Trophoblast cell (in vitro differentiated cells and primary cell): ENCODE data around the gene WT1.

ENCODE experiments used
- DNase-seq, 2 donors: peaks; one replicate each; pipeline ENCODE4 v3.0.0-alpha.2; 2016
- H2AFZ ChIP-seq: 2 replicates; pipeline ENCODE4 v1.6.1; 2013; ENCODE audit warnings: low read length, moderate library complexity, mild to moderate bottlenecking; ENCODE audit not compliant: insufficient read depth, poor library complexity
- H2AK5ac ChIP-seq: 2 replicates; pipeline ENCODE4 v1.6.1; 2013; ENCODE audit warnings: mild to moderate bottlenecking, low read length
- H2BK120ac ChIP-seq: 2 replicates; pipeline ENCODE4 v1.6.1; 2013; ENCODE audit warnings: low read length, mild to moderate bottlenecking, moderate library complexity; ENCODE audit not compliant: insufficient read depth, poor library complexity
- H2BK12ac ChIP-seq: 2 replicates; pipeline ENCODE4 v1.6.1; 2013; ENCODE audit warnings: mild to moderate bottlenecking, low read length, moderate library complexity
- H2BK5ac ChIP-seq: 2 replicates; pipeline ENCODE4 v1.6.1; 2013; ENCODE audit warnings: low read length, low read depth, moderate library complexity, mild to moderate bottlenecking; ENCODE audit not compliant: poor library complexity
- H3K14ac ChIP-seq: 2 replicates; pipeline ENCODE4 v1.6.1; 2013; ENCODE audit warnings: mild to moderate bottlenecking, low read length
- H3K18ac ChIP-seq: 2 replicates; pipeline ENCODE4 v1.6.1; 2013; ENCODE audit warnings: mild to moderate bottlenecking, low read length
- H3K23ac ChIP-seq: 2 replicates; pipeline ENCODE4 v1.6.1; 2013; ENCODE audit warnings: low read length
- H3K27ac ChIP-seq: 2 replicates; pipeline ENCODE4 v1.5.1; 2013; ENCODE audit warnings: low read depth, mild to moderate bottlenecking, inconsistent platforms, low read length, moderate library complexity
- H3K27me3 ChIP-seq: 2 replicates; pipeline ENCODE4 v1.6.1; 2013; ENCODE audit warnings: inconsistent platforms, mild to moderate bottlenecking, low read length, moderate library complexity; ENCODE audit not compliant: insufficient read depth
- H3K36me3 ChIP-seq, 2 experiments: 1 replicate in 1 of 2; 2 replicates in 1 of 2; pipeline ENCODE4 v1.6.1; 2013; ENCODE audit warnings: low read length in 2 of 2, mild to moderate bottlenecking in 2 of 2, moderate library complexity in 1 of 2; ENCODE audit not compliant: insufficient read depth in 2 of 2, control insufficient read depth in 1 of 2
- H3K4ac ChIP-seq: 2 replicates; pipeline ENCODE4 v1.6.1; 2013; ENCODE audit warnings: low read depth, mild to moderate bottlenecking, low read length, moderate library complexity
- H3K4me1 ChIP-seq, 2 experiments: 1 replicate in 1 of 2; 2 replicates in 1 of 2; pipeline ENCODE4 v1.6.1; 2013; ENCODE audit warnings: low read length in 2 of 2, mild to moderate bottlenecking in 2 of 2, moderate library complexity in 1 of 2; ENCODE audit not compliant: insufficient read depth in 2 of 2, control insufficient read depth in 1 of 2
- H3K4me2 ChIP-seq: 2 replicates; pipeline ENCODE4 v1.6.1; 2013; ENCODE audit warnings: inconsistent platforms, mild to moderate bottlenecking, low read length, moderate library complexity
- H3K4me3 ChIP-seq: 2 replicates; pipeline ENCODE4 v1.5.1; 2013; ENCODE audit warnings: mild to moderate bottlenecking, low read depth, low read length, inconsistent platforms
- H3K79me1 ChIP-seq: one replicate; pipeline ENCODE4 v1.6.1; 2013; ENCODE audit warnings: low read length
- H3K79me2 ChIP-seq: 2 replicates; pipeline ENCODE4 v1.6.1; 2013; ENCODE audit warnings: low read length, mild to moderate bottlenecking; ENCODE audit not compliant: control insufficient read depth, insufficient read depth, poor library complexity
- H3K9ac ChIP-seq: 2 replicates; pipeline ENCODE4 v1.6.1; 2013; ENCODE audit warnings: mild to moderate bottlenecking, low read length
- H3K9me3 ChIP-seq: 2 replicates; pipeline ENCODE4 v1.6.1; 2013; ENCODE audit warnings: low read depth, mild to moderate bottlenecking, control low read depth, inconsistent platforms, low read length; ENCODE audit not compliant: insufficient read depth
- H4K12ac ChIP-seq: 2 replicates; pipeline ENCODE4 v1.6.1; 2013; ENCODE audit warnings: low read depth, mild to moderate bottlenecking, low read length, moderate library complexity
- H4K8ac ChIP-seq: 2 replicates; pipeline ENCODE4 v1.6.1; 2013; ENCODE audit warnings: low read depth, mild to moderate bottlenecking, low read length, moderate library complexity
- H4K91ac ChIP-seq: one replicate; pipeline ENCODE4 v1.6.1; 2013; ENCODE audit warnings: low read depth, mild to moderate bottlenecking, low read length, moderate library complexity
- WGBS: extraction: QIAGEN DNeasy Blood & Tissue Kit; methylation state at CpG from one replicate; pipeline ENCODE4 v1.1.7; 2013; ENCODE audit warnings: missing lambda C conversion rate; ENCODE audit not compliant: insufficient read length, insufficient coverage; ENCODE audit errors: extremely low coverage; 5-methylcytosine and 5-hydroxymethylcytosine counted together

WT1 gene

DNA sequence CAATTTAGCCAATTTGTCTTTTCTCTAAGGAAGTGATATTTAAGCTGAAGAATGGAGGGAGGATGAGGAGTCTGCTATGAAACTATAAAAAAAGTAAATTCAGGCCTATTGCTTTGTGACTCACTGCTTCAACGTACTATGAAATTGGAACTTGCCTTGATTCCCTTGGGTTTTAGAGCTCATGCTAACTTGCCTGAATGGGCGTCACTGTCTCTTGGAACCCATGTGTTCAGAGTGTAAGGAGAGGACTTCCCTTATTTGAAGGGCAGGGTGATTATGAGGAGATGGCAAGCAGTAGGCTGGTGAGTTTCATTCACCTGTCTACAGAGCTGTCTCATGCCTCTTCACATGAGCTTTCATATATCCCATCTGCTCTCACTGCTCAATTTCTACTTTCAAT is 28.7 kb upstream of the WT1 start:
- H2BK120ac ChIP-seq = no peak overlapping the region
- WGBS = no CpG with 5 or more reads among the region's 2 CpGs
- no peak overlapping the region for H4K91ac ChIP-seq
- no peaks in the 10 kb centered on the region for H3K36me3 ChIP-seq
- H3K14ac ChIP-seq = no peak overlapping the region
- no peak overlapping the region for H3K4ac ChIP-seq
- no peak overlapping the region for H4K8ac ChIP-seq
- no peak overlapping the region for H2AFZ ChIP-seq
- H3K27ac ChIP-seq = no peak overlapping the region
- no peak for DNase-seq
- no peak overlapping the region for H3K4me3 ChIP-seq
- H3K27me3 ChIP-seq = no peaks in the 10 kb centered on the region
- no peaks in the 10 kb centered on the region for H3K79me2 ChIP-seq
- no peaks in the 10 kb centered on the region for H3K79me1 ChIP-seq
- H3K4me1 ChIP-seq = no peaks in the 10 kb centered on the region
- no peak overlapping the region for H2BK5ac ChIP-seq
- H4K12ac ChIP-seq = no peak overlapping the region
- no peak overlapping the region for H2AK5ac ChIP-seq
- no peak overlapping the region for H3K4me2 ChIP-seq
- peaks cover 2% of the 10 kb centered on the region for H3K9me3 ChIP-seq
- H3K9ac ChIP-seq = no peak overlapping the region
- no peak overlapping the region for H3K23ac ChIP-seq
- H2BK12ac ChIP-seq = no peak overlapping the region
- H3K18ac ChIP-seq = no peak overlapping the region

DNA sequence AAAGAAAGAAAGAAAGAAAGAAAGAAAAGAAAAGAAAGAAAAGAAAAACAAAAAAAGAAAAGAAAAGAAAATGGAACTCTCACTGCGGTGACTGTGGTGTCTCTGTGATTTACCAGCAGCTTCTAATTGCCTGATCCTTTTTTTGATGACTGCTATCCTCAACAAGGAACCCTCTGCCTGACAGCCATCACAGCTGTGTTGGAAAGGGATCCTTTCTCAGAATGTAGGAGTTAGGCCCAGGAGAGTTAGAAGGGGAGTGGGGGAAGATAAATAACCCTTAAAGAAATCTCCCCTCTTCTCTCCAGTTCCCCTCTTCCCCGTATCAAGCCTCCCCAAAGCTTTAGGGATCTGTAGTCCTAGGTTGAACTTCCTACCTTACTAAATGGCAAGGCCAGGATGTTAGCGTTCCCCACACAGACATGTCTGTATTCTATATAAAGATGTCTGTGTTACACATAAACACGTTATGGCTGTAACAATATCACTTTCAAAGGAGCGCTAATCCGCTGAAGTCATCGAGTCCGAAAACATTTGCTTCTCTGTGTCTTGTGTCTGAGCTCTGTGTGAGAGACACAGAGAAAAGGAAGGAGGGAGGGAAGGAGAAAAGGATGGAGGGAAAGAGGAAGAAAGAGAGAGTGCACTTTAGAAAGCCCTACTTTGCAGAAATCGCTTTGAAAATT is 26.8 kb upstream of the WT1 start:
- Histone ChIP-seq H2BK120ac (no peak overlapping the region), H4K8ac (no peak overlapping the region), H2BK12ac (no peak overlapping the region), H4K91ac (no peak overlapping the region), H2AK5ac (no peak overlapping the region), H4K12ac (no peak overlapping the region), H3K27me3 (no peaks in the 10 kb centered on the region), H3K27ac (no peak overlapping the region), H3K4me1 (no peaks in the 10 kb centered on the region), H3K79me2 (no peaks in the 10 kb centered on the region), H3K14ac (no peak overlapping the region), H3K36me3 (no peaks in the 10 kb centered on the region), H2AFZ (no peak overlapping the region), H3K9ac (no peak overlapping the region), H3K18ac (no peak overlapping the region), H3K4me2 (no peak overlapping the region), H3K79me1 (no peaks in the 10 kb centered on the region), H2BK5ac (no peak overlapping the region), H3K4me3 (no peak overlapping the region), H3K23ac (no peak overlapping the region), H3K9me3 (peaks cover 2% of the 10 kb centered on the region), H3K4ac (no peak overlapping the region)
- DNase-seq = no peak
- WGBS = no CpG with 5 or more reads among the region's 9 CpGs

DNA sequence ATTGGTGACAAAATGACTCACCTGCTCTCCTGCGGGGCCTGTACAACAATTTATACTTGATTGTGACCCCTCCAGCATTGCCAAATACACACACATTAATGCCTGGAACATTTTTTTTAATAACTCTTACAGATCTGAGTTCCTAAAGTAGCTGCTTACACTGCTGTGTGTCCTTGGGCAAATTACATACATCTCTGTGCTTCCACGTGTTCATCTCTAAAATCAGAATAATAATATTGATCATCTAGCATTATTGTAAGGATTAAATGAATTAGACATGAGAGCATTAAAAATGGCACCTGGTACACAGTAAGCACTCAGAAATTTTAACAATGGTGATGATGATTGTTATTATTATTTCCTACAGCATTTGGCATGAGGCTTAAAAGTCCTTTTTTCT is 21.5 kb upstream of the WT1 start:
- Histone ChIP-seq H3K27me3 (no peaks in the 10 kb centered on the region), H3K9me3 (peaks cover 2% of the 10 kb centered on the region), H4K12ac (no peak overlapping the region), H3K27ac (no peak overlapping the region), H3K4ac (no peak overlapping the region), H2BK120ac (no peak overlapping the region), H3K14ac (no peak overlapping the region), H3K79me1 (no peaks in the 10 kb centered on the region), H3K4me1 (no peaks in the 10 kb centered on the region), H4K91ac (no peak overlapping the region), H2AFZ (no peak overlapping the region), H4K8ac (no peak overlapping the region), H3K18ac (no peak overlapping the region), H3K9ac (no peak overlapping the region), H2BK12ac (no peak overlapping the region), H3K4me2 (no peak overlapping the region), H2AK5ac (no peak overlapping the region), H3K79me2 (no peaks in the 10 kb centered on the region), H3K36me3 (no peaks in the 10 kb centered on the region), H3K23ac (no peak overlapping the region), H3K4me3 (no peak overlapping the region), H2BK5ac (no peak overlapping the region)
- no CpG with 5 or more reads among the region's 2 CpGs for WGBS
- no peak for DNase-seq

DNA sequence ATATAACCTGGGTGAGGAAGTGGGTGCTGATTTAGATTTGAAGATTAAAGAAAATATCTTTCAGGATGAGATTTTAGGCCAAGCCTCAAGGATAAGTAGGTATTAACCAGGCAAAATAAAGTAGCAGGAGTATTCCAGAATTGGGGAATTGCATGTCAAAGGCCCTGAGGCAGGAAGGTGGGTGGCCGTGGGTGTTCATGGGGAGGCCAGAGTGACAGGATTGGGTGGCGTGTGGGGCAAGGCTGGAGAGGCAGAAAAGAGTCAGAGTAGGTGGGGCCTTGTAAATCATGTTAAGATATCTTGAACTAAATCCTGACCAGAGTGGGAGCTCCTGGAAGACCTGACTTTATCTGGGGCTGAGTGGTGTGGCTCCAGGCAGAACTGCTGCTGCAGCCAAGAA is 19.7 kb upstream of the WT1 start:
- no peak overlapping the region for H3K4me2 ChIP-seq
- no peak for DNase-seq
- H3K18ac ChIP-seq = no peak overlapping the region
- H3K4ac ChIP-seq = no peak overlapping the region
- H3K36me3 ChIP-seq = no peaks in the 10 kb centered on the region
- H4K8ac ChIP-seq = no peak overlapping the region
- H3K14ac ChIP-seq = no peak overlapping the region
- no peak overlapping the region for H2AK5ac ChIP-seq
- H3K79me1 ChIP-seq = no peaks in the 10 kb centered on the region
- no peak overlapping the region for H3K27ac ChIP-seq
- H3K27me3 ChIP-seq = no peaks in the 10 kb centered on the region
- no peak overlapping the region for H4K91ac ChIP-seq
- no peak overlapping the region for H2BK120ac ChIP-seq
- no peak overlapping the region for H3K9ac ChIP-seq
- no peak overlapping the region for H2AFZ ChIP-seq
- H3K9me3 ChIP-seq = peaks cover 2% of the 10 kb centered on the region
- H2BK12ac ChIP-seq = no peak overlapping the region
- H3K23ac ChIP-seq = no peak overlapping the region
- H3K79me2 ChIP-seq = no peaks in the 10 kb centered on the region
- no CpG with 5 or more reads among the region's 2 CpGs for WGBS
- H3K4me1 ChIP-seq = no peaks in the 10 kb centered on the region
- H4K12ac ChIP-seq = no peak overlapping the region
- no peak overlapping the region for H2BK5ac ChIP-seq
- H3K4me3 ChIP-seq = no peak overlapping the region
